Measurements from ENCODE around the gene CYP4F12.
"Not testable (repeated sequence)": the region's sequence is repeated elsewhere in the genome, so short reads cannot be mapped to it uniquely, and the experiment has no call there.

The CYP4F12 gene

GRCh38 chr19:15650123-15650522 lies 22.8 kb upstream of the CYP4F12 start:
- not testable (repeated sequence) for DNase-seq

- DNase-seq = no peak
Observed at GRCh38 chr19:15651791-15652190, 21.1 kb upstream of the CYP4F12 start.

GRCh38 chr19:15652559-15653278 lies 20.2 kb upstream of the CYP4F12 start:
- no peak for DNase-seq

- DNase-seq = no peak
Observed at GRCh38 chr19:15656467-15656866, 16.4 kb upstream of the CYP4F12 start.

- no peak for DNase-seq
Observed at GRCh38 chr19:15663247-15663646, 9.6 kb upstream of the CYP4F12 start.

- DNase-seq = no peak
Observed at GRCh38 chr19:15666186-15666585, 6.7 kb upstream of the CYP4F12 start.

GRCh38 chr19:15666883-15667282 lies 6.0 kb upstream of the CYP4F12 start:
- no peak for DNase-seq

GRCh38 chr19:15669440-15669839 lies 3.4 kb upstream of the CYP4F12 start:
- no peak for DNase-seq

GRCh38 chr19:15669891-15670290 lies 3.0 kb upstream of the CYP4F12 start:
- DNase-seq = no peak

GRCh38 chr19:15671237-15671821 lies 1.6 kb upstream of the CYP4F12 start:
- no peak for DNase-seq

GRCh38 chr19:15671891-15672579 lies 852 bp upstream of the CYP4F12 start:
- DNase-seq = no peak

- DNase-seq = no peak
Observed at GRCh38 chr19:15673176-15673654, 328 bp downstream of the CYP4F12 start.

- DNase-seq = no peak
Observed at GRCh38 chr19:15675560-15675959, 2.7 kb downstream of the CYP4F12 start.

GRCh38 chr19:15679089-15679488 lies 6.2 kb downstream of the CYP4F12 start:
- no peak for DNase-seq

- DNase-seq = not testable (repeated sequence)
Observed at GRCh38 chr19:15679865-15680264, 7.0 kb downstream of the CYP4F12 start.

- DNase-seq = no peak
Observed at GRCh38 chr19:15680478-15681322, 7.8 kb downstream of the CYP4F12 start.

- no peak for DNase-seq
Observed at GRCh38 chr19:15683411-15683810, 10.5 kb downstream of the CYP4F12 start.

GRCh38 chr19:15684828-15685227 lies 11.9 kb downstream of the CYP4F12 start:
- DNase-seq = no peak

- DNase-seq = no peak
Observed at GRCh38 chr19:15696654-15697194, 23.8 kb downstream of the CYP4F12 start.

GRCh38 chr19:15701757-15702533 lies 29.1 kb downstream of the CYP4F12 start:
- DNase-seq = no peak

GRCh38 chr19:15702534-15702930 lies 29.6 kb downstream of the CYP4F12 start:
- DNase-seq = peak; percentile 14

GRCh38 chr19:15714638-15715037 lies 41.8 kb downstream of the CYP4F12 start:
- no peak for DNase-seq

Measured in NCI-H1092 (cell line).